ENCODE data around the gene ACADL. TPM values are rescaled to one million over a fixed set of nuclear protein-coding genes. Genes with fewer than 3 reads are reported as not detected.

The ACADL gene
- total and polyA plus RNA-seq, 4 experiments from 2014 or later: not detected

DNA sequence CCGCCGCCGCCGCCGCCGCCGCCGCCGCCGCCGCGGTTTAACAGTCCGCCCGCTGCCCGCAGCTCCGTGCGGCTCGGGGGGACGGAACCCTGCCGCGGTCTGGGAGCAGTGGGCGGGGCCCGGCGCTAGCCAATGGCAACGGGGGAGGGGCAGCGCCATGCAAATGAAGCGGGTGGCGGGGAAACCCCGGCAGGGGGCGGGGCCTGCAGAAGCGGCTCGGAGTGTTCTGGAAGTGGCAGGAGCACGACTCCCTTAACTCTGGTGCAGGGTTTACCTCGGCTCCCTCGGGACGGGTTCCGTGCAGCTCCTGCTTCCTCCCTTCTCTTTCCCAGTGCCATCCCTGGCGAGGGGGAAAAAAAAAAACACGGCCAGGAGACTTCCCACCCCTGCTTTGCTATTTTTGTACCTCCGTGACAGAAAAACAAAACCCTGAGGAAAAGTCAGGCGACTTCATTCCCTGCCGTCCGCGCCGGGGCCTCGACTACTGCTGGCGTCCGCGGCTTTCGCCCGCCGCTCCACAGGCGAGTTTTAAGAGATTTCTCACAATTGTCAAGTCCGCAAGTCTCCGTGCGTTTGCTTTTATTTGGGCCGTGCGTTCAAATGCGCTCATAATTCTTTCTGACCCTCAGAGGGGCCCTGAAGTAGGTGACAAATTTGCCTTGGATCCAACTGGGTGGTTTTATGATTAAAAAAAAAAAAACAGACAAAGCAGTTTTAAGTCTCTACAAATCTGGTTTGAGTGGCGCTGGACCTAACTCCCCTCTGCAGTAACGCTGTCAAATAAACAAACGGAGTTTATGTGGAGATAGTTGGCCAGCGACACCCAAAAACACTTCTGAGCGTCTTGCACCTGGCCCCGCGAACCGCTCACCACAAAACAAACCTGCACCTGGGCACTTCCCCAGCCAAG lies 53.7 kb downstream of the ACADL start, which contains the start of gene KANSL1L:
TSS of gene KANSL1L (minus strand) at position 101 of the 910 bp plus-strand sequence. CDS start 16,827 bp downstream, outside the sequence.
- no peaks in the 10 kb centered on the region for H3K27me3 ChIP-seq (ENCODE audit: insufficient read depth, low read length)
- H3K27me3 Mint-ChIP-seq: peaks cover 0 to 8% of the 10 kb centered on the region in 2 donors
- H3K9me3 Mint-ChIP-seq: peaks cover 0 to 1% (median 0%) of the 10 kb centered on the region in 8 donors
- H3K4me3 Mint-ChIP-seq: peak within 1 kb of the TSS; percentile 96 to 99 (median 98)
- H3K36me3 Mint-ChIP-seq: peaks cover 0 to 13% of the 10 kb centered on the region in 2 donors
- peak; percentile 92 to 94 (median 93) for DNase-seq
- H3K9me3 ChIP-seq (ENCODE audit: control insufficient read depth in 1 of 2, low read length in 2 of 2): no peaks in the 10 kb centered on the region
- no peaks in the 10 kb centered on the region for H3K36me3 ChIP-seq (ENCODE audit: insufficient read depth, low read length)
- intact Hi-C loops (cut with micrococcal nuclease): loop anchor here (2.0 kb wide), 1 partner anchor 305 kb away; the partner anchor contains the start of gene LANCL1
- peaks cover 18% of the 10 kb centered on the region for H3K4me1 ChIP-seq (ENCODE audit: insufficient read depth, low read length)
- peaks cover 9 to 28% (median 18%) of the 10 kb centered on the region in 4 donors for H3K4me1 Mint-ChIP-seq
- POLR2A ChIA-PET (ENCODE audit: partially characterized antibody): interaction anchor here (1.6 to 1.8 kb wide), 2 partner anchors 9 to 161 kb away, joined by 3 to 6 read pairs; no protein-coding TSS in a partner anchor
- CTCF ChIA-PET (ENCODE audit: partially characterized antibody): interaction anchor here (1.2 kb wide), 1 partner anchor 25 kb away, joined by 4 read pairs; no protein-coding TSS in a partner anchor
- H3K4me3 ChIP-seq (ENCODE audit: low read length in 2 of 2): peak within 1 kb of the TSS; percentile 81 to 97
- peak within 1 kb of the TSS; percentile 96 to 99 (median 98) for H3K27ac Mint-ChIP-seq
- H3K27ac ChIP-seq (ENCODE audit: low read depth, low read length): peak within 1 kb of the TSS; percentile 65

DNA sequence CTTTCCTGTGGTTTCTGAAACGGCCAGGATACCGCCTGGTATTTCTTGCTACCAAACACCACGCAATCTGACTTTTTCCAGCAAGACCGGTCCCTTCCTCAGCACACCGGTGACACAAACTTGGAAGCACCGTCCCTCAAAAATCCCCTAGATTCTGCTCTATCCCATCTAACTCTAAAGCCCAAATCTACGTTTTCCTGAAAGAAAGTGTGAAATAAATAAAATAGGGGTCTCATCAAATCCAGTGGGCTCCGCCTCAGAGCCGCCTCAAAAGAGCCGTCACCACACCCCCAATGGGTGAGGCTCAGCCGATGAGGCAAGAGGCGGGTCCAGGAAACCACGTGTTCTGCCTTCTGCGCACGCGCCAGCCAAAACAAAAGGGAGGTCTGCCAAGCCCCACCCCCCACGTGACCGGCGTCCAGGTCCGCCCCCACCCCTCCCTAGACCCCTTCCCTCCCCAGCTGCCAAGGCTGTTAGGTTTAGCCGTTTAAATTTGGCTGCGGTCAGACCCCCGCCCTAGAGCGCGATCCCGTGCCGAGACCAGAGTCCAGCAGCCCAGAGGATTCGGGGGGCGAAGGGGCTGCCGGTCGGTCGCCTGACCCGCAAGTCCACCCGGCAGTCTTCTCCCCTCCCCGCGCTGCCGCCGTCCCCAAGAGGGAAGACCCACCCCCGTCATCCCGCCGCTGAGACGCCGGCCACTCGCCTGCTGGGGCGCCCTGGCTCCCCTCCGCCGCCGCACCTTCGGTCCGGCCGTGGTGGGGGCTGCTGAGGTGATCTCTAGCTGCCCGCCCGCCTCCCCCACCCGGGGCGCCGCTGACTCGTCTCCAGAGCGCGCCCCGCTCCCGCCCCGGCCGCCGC lies 54.6 kb downstream of the ACADL start:
- no peaks in the 10 kb centered on the region for H3K36me3 ChIP-seq (ENCODE audit: insufficient read depth, low read length)
- H3K4me3 ChIP-seq (ENCODE audit: low read length in 2 of 2): peak overlapping the region; percentile 81 to 97
- peaks cover 0 to 8% of the 10 kb centered on the region in 2 donors for H3K27me3 Mint-ChIP-seq
- peaks cover 0 to 1% (median 0%) of the 10 kb centered on the region in 8 donors for H3K9me3 Mint-ChIP-seq
- peak overlapping the region; percentile 96 to 99 (median 98) for H3K4me3 Mint-ChIP-seq
- H3K27ac Mint-ChIP-seq: peak overlapping the region; percentile 96 to 99 (median 98)
- peaks cover 18% of the 10 kb centered on the region for H3K4me1 ChIP-seq (ENCODE audit: insufficient read depth, low read length)
- DNase-seq: peak; percentile 93 to 96 (median 94)
- peak overlapping the region; percentile 65 for H3K27ac ChIP-seq (ENCODE audit: low read depth, low read length)
- peaks cover 9 to 28% (median 18%) of the 10 kb centered on the region in 4 donors for H3K4me1 Mint-ChIP-seq
- no peaks in the 10 kb centered on the region for H3K27me3 ChIP-seq (ENCODE audit: insufficient read depth, low read length)
- CTCF ChIA-PET (ENCODE audit: partially characterized antibody): no interaction called here
- H3K9me3 ChIP-seq (ENCODE audit: control insufficient read depth in 1 of 2, low read length in 2 of 2): no peaks in the 10 kb centered on the region
- POLR2A ChIA-PET (ENCODE audit: partially characterized antibody): interaction anchor here (1.8 kb wide), 1 partner anchor 10 kb away, joined by 6 read pairs; no protein-coding TSS in a partner anchor
- peaks cover 0 to 13% of the 10 kb centered on the region in 2 donors for H3K36me3 Mint-ChIP-seq
- intact Hi-C loops (cut with micrococcal nuclease): loop anchor here (1.0 to 2.0 kb wide), 2 partner anchors 168 to 306 kb away; partner anchors contain the start of genes LANCL1 and RPE

DNA sequence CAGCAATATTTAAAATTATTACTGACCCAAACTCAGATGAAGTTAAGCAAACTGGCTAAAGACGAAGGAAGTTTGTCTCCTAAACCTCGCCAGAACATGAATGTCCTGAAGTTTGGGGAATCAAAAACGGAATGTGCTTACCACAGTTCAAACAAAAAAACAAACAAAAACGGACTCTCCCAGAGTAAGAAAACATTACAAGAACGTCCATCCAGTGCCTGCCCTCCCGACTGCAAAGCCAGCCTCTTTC lies 55.1 kb downstream of the ACADL start:
- DNase-seq: peak in 1 of 5 donors; percentile 8
- peak overlapping the region; percentile 65 for H3K27ac ChIP-seq (ENCODE audit: low read depth, low read length)
- H3K9me3 ChIP-seq (ENCODE audit: control insufficient read depth in 1 of 2, low read length in 2 of 2): no peaks in the 10 kb centered on the region
- intact Hi-C loops (cut with micrococcal nuclease): loop anchor here (1.0 to 2.0 kb wide), 2 partner anchors 168 to 307 kb away; partner anchors contain the start of genes LANCL1 and RPE
- POLR2A ChIA-PET (ENCODE audit: partially characterized antibody): interaction anchor here (1.8 kb wide), 1 partner anchor 11 kb away, joined by 6 read pairs; no protein-coding TSS in a partner anchor
- Mint-ChIP-seq H3K4me3 (peak overlapping the region; percentile 96 to 99 (median 98)), H3K27me3 (peaks cover 0 to 8% of the 10 kb centered on the region in 2 donors), H3K9me3 (peaks cover 0 to 1% (median 0%) of the 10 kb centered on the region in 8 donors), H3K4me1 (peaks cover 9 to 28% (median 18%) of the 10 kb centered on the region in 4 donors), H3K27ac (peak overlapping the region; percentile 96 to 99 (median 98)), H3K36me3 (peaks cover 0 to 13% of the 10 kb centered on the region in 2 donors)
- H3K4me3 ChIP-seq (ENCODE audit: low read length in 2 of 2): peak overlapping the region; percentile 81 to 97
- H3K27me3 ChIP-seq (ENCODE audit: insufficient read depth, low read length): no peaks in the 10 kb centered on the region
- H3K4me1 ChIP-seq (ENCODE audit: insufficient read depth, low read length): peaks cover 18% of the 10 kb centered on the region
- no peaks in the 10 kb centered on the region for H3K36me3 ChIP-seq (ENCODE audit: insufficient read depth, low read length)
- CTCF ChIA-PET (ENCODE audit: partially characterized antibody): no interaction called here

DNA sequence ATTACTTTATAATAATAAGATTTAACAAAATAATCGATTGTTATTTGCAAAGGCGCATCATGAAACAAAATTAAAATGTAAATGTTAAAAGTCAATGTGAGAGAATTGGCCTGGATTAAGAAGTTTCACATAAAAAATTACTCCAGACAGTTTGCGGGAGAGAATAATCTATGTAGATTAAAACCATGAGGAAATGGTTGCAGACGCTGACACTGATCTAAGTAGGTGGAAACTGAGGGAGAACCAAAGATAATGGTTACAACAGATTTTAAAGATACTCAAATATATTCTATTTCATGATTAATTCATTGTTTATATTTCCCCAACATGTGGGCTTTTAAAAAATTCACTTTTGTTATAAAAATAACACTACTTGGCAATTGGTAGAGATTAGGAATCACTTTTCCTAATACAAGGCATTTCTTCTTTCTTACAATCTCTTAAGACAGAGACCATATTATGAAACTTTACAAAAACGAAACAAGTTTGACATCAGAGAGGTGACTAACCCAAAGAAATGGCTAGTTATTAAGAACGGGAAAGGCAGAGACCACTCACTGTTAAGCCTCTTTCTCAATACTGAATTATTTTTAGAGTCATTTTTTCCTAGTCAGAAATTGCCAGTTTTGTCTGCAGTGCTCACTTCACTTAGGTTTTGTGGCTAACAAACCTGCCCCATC lies 55.6 kb downstream of the ACADL start:
- peaks cover 0 to 8% of the 10 kb centered on the region in 2 donors for H3K27me3 Mint-ChIP-seq
- Histone ChIP-seq H3K4me3 (ENCODE audit: low read length in 2 of 2) (peak overlapping the region; percentile 81 to 97), H3K27me3 (ENCODE audit: insufficient read depth, low read length) (no peaks in the 10 kb centered on the region), H3K4me1 (ENCODE audit: insufficient read depth, low read length) (peaks cover 18% of the 10 kb centered on the region), H3K27ac (ENCODE audit: low read depth, low read length) (peak overlapping the region; percentile 65), H3K9me3 (ENCODE audit: control insufficient read depth in 1 of 2, low read length in 2 of 2) (no peaks in the 10 kb centered on the region), H3K36me3 (ENCODE audit: insufficient read depth, low read length) (no peaks in the 10 kb centered on the region)
- CTCF ChIA-PET (ENCODE audit: partially characterized antibody): no interaction called here
- peak in 2 of 5 donors; percentile 2 to 10 for DNase-seq
- intact Hi-C loops (cut with micrococcal nuclease): loop anchor here (1.0 to 2.0 kb wide), 2 partner anchors 167 to 307 kb away; partner anchors contain the start of genes LANCL1 and RPE
- H3K27ac Mint-ChIP-seq: peak overlapping the region; percentile 96 to 99 (median 98)
- peaks cover 9 to 28% (median 18%) of the 10 kb centered on the region in 4 donors for H3K4me1 Mint-ChIP-seq
- POLR2A ChIA-PET (ENCODE audit: partially characterized antibody): interaction anchor here (1.8 kb wide), 1 partner anchor 11 kb away, joined by 6 read pairs; no protein-coding TSS in a partner anchor
- H3K36me3 Mint-ChIP-seq: peaks cover 0 to 13% of the 10 kb centered on the region in 2 donors
- H3K9me3 Mint-ChIP-seq: peaks cover 0 to 1% (median 0%) of the 10 kb centered on the region in 8 donors
- peak overlapping the region; percentile 96 to 99 (median 98) for H3K4me3 Mint-ChIP-seq

DNA sequence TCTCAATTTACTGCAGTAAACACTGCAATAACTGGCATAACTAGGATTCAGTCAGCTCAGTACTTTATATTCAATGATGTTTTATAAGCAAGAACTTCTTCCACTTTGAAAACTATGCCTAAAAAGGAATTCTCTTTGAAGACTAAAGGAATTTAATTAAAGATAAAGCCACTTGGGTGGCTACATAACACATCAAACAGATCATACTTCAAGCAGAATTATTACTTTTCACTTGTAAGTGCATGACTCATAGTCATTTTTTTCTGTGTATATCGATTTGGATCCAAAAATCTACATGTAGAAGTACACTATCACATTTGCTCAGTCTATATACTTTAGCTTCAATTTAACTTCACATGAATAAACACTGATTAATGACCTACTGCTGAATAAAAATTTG lies 58.0 kb downstream of the ACADL start:
- no peaks in the 10 kb centered on the region for H3K27me3 ChIP-seq (ENCODE audit: insufficient read depth, low read length)
- H3K4me1 ChIP-seq (ENCODE audit: insufficient read depth, low read length): peaks cover 17% of the 10 kb centered on the region
- Mint-ChIP-seq H3K4me1 (peaks cover 14 to 28% (median 19%) of the 10 kb centered on the region in 4 donors), H3K4me3 (no peak overlapping the region), H3K27ac (no peak overlapping the region), H3K36me3 (peaks cover 0 to 13% of the 10 kb centered on the region in 2 donors), H3K27me3 (peaks cover 0 to 8% of the 10 kb centered on the region in 2 donors), H3K9me3 (no peaks in the 10 kb centered on the region)
- DNase-seq: no peak
- intact Hi-C loops (cut with micrococcal nuclease): no loop called here
- H3K27ac ChIP-seq (ENCODE audit: low read depth, low read length): no peak overlapping the region
- no peak overlapping the region for H3K4me3 ChIP-seq (ENCODE audit: low read length in 2 of 2)
- ChIA-PET CTCF (ENCODE audit: partially characterized antibody) (no interaction called here), POLR2A (ENCODE audit: partially characterized antibody) (no interaction called here)
- no peaks in the 10 kb centered on the region for H3K36me3 ChIP-seq (ENCODE audit: insufficient read depth, low read length)
- no peaks in the 10 kb centered on the region for H3K9me3 ChIP-seq (ENCODE audit: control insufficient read depth in 1 of 2, low read length in 2 of 2)

DNA sequence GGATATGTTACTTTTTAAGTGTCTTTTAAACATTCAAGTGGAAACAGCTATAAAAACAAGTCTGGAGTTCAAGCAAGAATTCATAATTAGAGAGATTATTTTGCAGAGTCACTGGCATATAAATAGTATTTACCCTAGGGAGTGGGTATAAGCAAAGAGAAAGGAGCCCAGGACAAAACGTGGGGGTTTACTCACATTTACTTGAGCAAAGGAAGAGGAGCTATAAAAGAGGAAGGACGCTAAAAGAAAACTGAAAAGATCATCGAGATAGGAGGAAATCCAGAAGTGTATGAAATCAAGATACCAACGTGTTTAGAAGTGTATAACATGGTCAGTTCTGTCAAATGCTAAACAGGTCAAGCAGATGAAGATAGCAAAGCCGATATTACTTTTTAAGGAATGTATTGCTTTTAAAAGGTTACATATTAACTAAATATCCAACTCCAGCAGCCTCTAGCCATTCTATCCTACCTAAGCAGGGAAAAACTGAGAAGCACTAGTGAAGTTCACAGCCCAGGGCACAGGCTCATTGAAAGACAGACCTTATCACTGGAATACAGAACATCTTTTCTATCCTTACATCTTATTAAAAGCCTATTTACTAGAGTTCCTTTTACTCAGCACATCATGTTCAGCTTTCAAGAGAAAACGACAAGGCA lies 62.7 kb downstream of the ACADL start:
- no peak overlapping the region for H3K27ac ChIP-seq (ENCODE audit: low read depth, low read length)
- Mint-ChIP-seq H3K36me3 (no peaks in the 10 kb centered on the region), H3K9me3 (no peaks in the 10 kb centered on the region), H3K4me3 (no peak overlapping the region), H3K27me3 (no peaks in the 10 kb centered on the region), H3K4me1 (peaks cover 0 to 5% (median 2%) of the 10 kb centered on the region in 4 donors), H3K27ac (no peak overlapping the region)
- no peak overlapping the region for H3K4me3 ChIP-seq (ENCODE audit: low read length in 2 of 2)
- H3K27me3 ChIP-seq (ENCODE audit: insufficient read depth, low read length): no peaks in the 10 kb centered on the region
- intact Hi-C loops (cut with micrococcal nuclease): no loop called here
- no peaks in the 10 kb centered on the region for H3K4me1 ChIP-seq (ENCODE audit: insufficient read depth, low read length)
- H3K36me3 ChIP-seq (ENCODE audit: insufficient read depth, low read length): no peaks in the 10 kb centered on the region
- ChIA-PET POLR2A (ENCODE audit: partially characterized antibody) (no interaction called here), CTCF (ENCODE audit: partially characterized antibody) (no interaction called here)
- no peak for DNase-seq
- no peaks in the 10 kb centered on the region for H3K9me3 ChIP-seq (ENCODE audit: control insufficient read depth in 1 of 2, low read length in 2 of 2)

All from CD4-positive, alpha-beta memory T cell (primary cell).